Fibroblast of skin of abdomen (primary cell): ENCODE results near the gene NUP205. TPM values are rescaled to one million over a fixed set of nuclear protein-coding genes. Genes with fewer than 3 reads are reported as not detected.

Source experiments
- DNase-seq: peaks from one replicate; pipeline ENCODE4 v3.0.0-alpha.2; 2013
- polyA plus RNA-seq, 2 experiments: library from polyadenylated mRNA; unstranded; fragments of 120-200 nt; gene quantifications; one replicate each; pipeline ENCODE4 v1.2.1, GENCODE V29; 2013; ENCODE audit not compliant: insufficient read length in 2 of 2

Gene NUP205, protein sequence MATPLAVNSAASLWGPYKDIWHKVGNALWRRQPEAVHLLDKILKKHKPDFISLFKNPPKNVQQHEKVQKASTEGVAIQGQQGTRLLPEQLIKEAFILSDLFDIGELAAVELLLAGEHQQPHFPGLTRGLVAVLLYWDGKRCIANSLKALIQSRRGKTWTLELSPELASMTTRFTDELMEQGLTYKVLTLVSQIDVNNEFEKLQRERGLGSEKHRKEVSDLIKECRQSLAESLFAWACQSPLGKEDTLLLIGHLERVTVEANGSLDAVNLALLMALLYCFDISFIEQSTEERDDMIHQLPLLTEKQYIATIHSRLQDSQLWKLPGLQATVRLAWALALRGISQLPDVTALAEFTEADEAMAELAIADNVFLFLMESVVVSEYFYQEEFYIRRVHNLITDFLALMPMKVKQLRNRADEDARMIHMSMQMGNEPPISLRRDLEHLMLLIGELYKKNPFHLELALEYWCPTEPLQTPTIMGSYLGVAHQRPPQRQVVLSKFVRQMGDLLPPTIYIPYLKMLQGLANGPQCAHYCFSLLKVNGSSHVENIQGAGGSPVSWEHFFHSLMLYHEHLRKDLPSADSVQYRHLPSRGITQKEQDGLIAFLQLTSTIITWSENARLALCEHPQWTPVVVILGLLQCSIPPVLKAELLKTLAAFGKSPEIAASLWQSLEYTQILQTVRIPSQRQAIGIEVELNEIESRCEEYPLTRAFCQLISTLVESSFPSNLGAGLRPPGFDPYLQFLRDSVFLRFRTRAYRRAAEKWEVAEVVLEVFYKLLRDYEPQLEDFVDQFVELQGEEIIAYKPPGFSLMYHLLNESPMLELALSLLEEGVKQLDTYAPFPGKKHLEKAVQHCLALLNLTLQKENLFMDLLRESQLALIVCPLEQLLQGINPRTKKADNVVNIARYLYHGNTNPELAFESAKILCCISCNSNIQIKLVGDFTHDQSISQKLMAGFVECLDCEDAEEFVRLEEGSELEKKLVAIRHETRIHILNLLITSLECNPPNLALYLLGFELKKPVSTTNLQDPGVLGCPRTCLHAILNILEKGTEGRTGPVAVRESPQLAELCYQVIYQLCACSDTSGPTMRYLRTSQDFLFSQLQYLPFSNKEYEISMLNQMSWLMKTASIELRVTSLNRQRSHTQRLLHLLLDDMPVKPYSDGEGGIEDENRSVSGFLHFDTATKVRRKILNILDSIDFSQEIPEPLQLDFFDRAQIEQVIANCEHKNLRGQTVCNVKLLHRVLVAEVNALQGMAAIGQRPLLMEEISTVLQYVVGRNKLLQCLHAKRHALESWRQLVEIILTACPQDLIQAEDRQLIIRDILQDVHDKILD (N-terminal part only)
- 38.8 TPM for polyA plus RNA-seq (2013, experiment 1 of 2; ENCODE audit: insufficient read length)
- 35.7 TPM for polyA plus RNA-seq (2013, experiment 2 of 2; ENCODE audit: insufficient read length)

DNA sequence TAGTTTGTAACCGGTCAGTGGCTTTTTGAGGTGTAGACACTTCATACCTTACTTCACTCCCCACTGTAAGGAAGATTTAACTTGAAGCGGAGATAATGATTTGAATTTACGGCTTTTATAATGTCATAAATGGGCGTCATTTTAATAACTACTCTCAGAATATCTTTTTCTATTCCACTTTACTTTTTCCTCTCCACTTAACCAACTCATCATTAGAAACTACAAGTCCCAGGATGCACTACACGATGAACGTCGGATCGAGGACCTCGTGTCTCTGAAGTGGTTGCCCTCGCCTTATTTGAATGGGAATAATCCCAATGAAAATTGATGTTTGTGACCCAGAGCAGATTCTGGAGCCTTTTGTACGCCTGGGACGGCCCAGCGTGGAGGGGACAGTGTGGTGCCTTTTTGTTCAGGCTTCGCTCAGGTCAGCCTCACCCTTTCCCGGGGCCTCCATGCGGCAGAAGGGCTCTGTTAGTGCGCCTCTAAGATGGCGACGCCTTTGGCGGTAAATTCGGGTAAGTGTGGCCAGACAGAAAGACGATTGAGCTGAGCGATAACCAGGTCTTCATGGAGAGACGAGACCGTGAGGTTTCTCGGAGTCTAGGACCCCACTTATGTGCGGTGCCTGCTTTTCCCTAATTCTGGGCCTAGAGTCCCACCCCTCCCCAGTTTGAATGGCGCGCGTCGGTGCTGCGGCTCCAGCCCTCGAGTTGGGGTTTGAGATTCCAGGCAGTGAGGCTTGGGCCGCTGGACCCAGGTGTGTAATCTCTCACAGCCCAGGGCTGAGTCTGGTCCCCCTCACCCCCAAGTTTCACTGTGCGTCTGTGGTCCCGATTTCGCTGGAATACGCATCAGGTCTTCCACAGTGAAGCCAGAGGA, at the start of gene NUP205:
Gene NUP205, plus strand, starts transcription at position 463 of the 882 bp plus-strand sequence. Its CDS starts 28 bp downstream, at position 491.
- peak; percentile 81 for DNase-seq

DNA sequence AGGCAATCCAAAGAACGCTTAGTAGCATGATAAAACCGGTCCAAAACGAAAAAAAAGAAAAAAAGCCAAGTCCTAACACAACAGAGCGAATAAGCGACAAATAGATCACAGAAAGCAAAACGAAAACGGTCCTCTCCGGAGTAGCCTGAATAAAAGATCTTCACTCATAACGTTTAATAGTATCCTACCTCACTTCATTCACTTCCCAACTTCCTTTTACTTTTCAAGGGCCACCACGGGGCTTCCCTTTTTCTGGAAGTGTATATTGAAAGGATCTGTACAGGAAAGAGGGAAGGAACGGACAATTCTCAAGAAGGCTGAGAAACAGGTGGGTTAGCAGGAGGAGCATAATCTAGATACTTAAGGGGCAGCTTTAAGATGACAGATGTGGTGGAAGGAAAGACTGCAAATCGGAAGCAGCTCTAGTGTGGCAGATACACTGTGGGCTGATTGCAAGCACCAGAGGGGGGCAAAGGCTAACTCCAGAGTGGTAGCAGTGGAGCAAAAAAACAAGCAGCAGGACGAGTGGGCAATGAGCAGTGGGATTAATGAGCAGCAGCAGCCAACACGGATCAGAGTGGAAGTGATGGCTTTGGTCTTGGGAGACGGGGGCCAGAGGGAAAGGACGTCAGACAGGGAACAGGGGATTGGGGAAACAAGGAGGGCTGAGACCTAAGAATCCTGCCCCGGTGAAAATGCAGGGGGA, 48.7 kb upstream of the NUP205 start:
- peak; percentile 15 for DNase-seq

DNA sequence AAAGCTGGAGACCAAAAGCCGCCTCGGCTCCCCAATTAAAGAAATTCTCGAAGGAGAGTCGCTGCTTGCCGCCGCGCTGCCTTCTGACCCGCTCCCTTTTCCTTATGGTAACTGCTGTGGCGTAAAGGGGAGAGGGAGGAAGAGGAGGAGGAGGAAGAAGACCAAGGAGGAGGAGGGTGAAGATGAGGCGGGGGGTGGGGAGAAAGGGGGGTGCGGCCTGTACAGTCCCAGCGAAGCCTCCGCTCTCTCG, 48.2 kb upstream of the NUP205 start:
- DNase-seq = no peak

DNA sequence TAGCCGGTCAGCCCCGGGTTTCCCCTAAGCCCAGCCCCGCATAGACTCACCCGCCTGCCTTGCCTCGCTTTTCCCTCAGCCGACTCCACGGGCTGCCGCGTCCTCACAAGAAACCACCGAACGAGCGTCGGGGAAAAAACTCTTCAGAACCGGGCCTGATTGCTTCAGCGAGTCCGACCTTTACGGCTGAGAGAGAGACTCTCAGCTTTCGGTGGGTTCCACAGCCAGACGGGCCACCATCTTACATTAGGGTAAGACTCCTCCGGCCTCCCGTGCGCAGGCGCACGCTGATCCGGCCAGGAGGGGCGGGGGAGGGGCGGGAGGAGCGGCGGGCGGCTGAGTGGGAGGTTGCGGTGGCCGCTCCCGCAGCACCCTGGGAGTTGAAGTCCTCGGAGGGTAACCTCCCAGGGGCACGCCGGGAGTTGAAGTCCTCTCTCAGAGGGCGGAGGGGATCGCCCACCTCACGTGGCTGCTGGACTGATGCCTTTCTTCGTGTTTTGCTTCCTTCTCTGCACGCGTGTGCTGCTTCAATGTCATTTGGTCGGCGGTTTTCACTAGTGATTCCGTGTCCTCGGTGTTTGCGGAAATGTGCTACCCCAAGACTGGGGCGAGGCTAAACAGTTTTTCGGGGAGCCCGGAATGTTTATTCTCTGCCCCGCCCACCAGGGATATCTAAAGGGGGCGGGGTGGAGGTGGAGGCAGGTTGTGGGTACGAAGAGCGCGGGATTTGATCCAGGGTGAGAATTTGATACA, 47.7 kb upstream of the NUP205 start, which contains the start of gene CNOT4:
Gene CNOT4, minus strand, starts transcription at position 264 of the 753 bp plus-strand sequence. CDS start 71,771 bp downstream, outside the sequence.
- peak; percentile 95 for DNase-seq

DNA sequence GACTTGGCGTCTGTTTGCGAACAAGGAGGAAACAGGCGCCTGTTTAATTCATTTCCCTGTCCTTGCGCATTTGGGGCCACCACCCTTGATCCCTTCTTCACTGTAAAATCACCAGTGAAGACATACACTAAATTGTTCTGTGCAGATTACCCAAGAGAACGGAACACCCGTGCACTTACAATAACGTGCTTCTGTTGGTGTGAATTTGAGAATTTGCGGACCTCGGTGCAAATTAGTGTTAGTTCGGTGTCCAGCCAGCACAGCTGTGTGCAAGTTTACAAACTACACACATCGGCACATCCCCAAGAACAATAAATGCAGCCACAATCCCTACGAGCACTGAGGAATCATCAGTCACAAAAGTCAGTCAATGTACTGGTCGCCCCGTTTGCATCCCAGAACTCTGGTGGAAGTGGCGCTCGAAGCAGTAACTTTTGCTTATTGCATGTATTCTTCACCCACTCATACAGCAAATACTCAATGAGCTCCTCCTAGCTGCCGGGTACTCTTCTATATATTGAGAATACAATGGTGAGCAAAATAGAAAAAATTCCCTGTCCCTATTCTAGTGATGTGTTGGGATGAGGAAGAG, 47.0 kb upstream of the NUP205 start:
- DNase-seq = peak; percentile 23

DNA sequence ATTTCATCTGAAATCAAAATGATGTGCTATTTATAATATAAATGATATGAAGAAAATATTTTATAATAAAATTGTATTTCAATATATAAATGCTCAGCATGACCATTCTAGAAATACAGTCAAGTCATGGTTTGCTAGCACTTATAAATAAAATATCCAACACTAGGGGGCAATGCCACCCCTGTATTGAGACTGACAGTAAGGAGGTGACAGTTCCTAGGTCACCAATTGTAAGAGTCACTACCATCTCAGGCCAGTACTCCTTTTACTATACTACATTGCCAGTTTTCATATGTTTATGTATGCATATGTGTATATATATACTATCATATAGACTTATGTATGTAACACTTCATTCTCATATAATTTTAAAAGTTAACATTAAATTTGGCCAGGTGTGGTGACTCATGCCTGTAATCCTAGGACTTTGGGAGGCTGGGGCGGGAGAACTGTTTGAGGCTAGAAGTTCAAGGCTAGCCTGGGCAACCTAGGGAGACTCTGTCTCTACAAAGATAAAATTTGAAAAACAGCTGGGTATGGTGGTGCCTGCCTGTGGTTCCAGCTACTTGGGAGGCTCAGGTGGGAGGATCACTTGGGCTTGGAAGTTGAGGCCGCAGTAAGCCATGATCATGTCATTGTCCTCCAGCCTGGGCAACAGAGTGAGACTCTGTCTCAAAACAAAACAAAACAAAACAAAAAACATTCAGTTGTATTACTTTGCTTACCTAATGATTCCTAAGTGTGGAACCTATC, 45.4 kb upstream of the NUP205 start:
- peak; percentile 28 for DNase-seq

DNA sequence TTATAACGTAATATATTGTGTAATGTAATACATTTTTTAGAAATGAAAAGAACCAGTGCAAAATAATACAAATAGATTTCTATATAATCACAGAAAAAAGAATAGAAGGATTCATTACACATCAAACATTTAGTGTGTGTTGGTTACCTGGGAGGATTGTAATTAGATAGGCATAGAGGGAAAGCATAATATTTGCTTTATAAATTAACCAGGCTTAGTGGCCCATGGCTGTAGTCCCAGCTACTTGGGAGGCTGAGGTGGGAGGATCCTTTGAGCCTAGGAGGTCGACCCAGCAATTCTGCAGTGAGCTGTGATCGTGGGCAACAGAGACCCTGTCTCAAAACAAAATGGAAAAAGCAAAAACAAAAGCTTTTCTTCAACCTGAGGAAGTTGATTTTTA, 42.9 kb upstream of the NUP205 start:
- no peak for DNase-seq

DNA sequence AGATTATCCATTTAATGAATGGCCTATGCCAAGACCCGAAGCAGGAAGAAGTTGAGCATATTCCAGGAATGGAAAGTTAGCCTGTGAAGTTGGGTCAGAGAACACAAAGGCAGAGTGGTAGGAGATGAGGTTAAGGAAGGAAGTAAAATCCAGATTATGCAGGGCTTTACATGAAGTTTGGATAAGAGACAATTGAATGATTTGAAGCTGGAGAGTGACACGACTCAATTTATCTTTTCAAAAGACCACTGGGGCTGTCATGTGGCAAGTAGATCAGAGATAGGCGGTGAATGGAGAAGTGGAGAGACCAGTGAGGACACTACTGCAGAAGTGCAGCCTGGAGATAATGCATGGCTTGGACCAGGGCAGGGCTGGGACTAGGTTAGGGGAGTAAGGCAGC, 40.7 kb upstream of the NUP205 start:
- no peak for DNase-seq

DNA sequence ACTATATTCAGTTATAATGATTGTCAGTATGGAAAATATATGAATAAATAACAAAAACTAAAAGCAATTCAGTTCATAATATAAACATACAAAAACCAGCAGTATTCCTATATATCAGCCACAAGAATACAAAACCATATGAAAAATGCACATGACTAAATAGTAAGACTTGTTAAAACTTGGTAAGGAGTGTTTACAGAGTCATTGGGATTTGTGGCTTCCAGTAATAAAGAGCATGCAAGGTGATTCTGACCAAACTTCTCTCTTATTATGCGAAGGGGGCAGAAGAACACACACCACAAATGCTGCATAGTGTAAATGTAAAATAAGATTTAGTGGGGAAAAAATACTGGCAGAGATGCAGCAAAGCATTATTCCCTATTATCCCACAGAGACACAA, 39.0 kb upstream of the NUP205 start:
- DNase-seq = no peak

DNA sequence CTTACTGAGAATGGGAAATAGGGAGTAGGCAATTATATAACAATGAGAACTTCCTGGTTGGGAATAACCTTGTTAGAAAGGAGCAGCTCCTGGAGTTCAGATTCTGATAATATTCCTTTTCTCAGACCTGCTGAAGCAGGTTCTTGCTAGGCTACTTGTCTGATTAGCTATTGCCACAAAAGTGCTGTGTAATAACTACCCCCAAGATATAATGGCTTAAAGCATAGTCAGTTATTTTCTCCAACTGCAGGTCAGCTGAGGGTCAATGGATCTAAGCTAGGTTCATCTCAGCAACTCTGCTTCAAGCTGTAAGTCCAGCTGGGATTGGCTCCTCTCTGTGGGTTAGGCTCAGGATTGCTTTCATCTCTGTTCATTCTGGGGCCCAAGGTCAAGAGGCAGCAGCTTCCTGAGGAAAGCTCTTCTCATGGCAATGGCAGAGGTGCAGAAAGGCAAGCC, 38.5 kb upstream of the NUP205 start:
- no peak for DNase-seq

DNA sequence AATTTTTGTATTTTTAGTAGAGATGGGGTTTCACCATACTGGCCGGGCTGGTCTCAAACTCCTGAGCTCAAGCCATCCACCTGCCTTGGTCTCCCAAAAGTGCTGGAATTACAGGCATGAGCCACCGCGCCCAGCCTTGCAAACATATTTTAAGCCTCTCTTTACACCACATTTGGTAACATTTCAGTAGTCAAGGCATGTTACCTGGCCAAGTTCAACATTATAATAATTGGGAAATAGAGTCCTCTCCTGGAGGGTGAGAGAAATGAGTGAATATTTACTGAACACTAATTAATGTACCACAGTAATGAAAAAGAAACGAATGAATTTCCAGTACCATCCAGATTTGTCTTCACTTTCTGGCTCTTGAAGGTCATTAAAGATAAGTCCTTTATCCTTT, 37.8 kb upstream of the NUP205 start:
- no peak for DNase-seq

DNA sequence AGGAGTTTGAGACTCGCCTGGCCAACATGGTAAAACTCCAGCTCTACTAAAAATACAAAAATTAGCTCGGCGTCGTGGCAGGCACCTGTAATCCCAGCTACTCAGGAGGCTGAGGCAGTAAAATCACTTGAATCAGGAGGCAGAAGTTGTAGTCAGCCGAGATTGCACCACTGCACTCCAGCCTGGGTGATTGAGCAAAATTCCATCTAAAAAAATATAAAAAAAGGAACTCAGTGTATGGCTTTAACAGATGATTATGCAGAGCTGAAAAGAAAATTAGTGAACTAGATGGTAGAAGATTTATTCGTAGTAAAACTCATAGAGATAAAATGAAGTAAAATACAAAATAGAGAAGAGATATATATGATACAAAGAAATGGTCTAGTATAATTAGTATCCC, 35.2 kb upstream of the NUP205 start:
- no peak for DNase-seq

DNA sequence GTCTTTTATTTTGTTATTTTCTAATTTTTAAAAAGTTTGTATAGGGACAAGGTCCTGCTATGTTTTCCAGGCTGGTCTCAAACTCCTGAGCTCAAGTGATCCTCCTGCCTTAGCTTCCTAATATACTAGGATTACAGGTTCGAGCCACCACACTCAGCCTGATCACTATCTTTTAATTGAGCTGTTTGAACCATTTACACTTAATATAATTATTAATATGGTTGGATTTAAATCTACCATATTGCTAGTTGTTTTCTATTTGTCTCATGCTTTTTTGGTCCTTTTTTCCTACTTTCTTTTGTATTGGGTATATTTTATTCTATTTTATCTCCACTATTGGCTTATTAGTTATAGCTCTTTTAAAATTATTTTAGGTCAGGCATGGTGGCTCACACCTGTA, 34.6 kb upstream of the NUP205 start:
- DNase-seq = no peak

DNA sequence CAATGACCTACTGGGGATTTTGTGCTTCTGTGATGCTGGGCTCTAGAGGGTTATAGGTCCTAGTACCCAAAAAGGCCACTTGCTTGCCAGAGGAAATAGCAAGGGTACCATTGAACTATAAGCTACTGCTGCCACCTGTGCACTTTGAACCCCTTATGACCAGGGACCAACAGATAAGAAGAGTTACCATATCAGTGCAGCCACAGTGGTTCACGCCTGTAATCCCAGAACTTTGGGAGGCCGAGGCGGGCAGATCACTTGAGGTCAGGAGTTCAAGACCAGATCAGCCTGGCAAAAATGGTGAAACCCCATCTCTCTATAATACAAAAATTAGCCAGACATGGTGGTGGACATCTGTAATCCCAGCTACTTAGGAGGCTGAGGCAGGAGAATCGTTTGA, 32.3 kb upstream of the NUP205 start:
- no peak for DNase-seq

DNA sequence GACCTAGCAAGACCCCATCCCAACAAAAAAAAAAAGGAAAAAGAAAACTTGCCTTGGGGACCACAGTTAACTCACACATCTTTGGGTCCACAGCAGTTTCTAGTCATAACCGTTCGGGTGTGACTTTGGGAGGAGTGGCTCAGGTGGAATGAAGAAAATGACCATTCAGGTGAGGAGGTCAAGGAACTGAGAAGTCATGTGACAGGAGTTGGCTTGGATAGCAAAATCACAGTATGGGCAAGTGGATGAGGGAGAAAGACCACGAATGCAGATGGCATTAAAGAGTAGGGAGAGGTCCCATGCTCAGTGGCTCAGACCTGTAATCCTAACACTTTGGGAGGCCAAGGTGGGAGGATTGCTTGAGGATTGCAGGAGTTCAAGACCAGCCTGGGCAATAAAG, 30.7 kb upstream of the NUP205 start:
- DNase-seq = no peak

DNA sequence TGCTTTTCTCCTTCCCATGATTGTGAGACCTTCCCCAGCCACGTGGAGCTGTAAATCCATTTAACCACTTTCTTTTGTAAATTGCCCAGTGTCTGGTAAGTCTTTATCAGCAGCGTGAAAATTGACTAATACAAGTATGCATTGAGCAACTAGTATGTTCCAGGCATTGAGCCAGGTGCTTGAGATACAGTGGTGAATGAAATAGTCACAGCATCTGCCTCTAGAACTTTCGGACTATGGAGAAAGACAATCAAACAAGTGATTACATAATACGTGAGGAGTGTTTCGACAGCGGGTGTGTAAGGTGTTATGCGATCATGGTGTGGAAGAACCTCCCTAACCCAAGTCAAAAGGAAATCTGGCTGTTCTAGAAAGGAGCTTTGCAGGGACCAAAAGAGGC, 21.6 kb upstream of the NUP205 start:
- peak; percentile 30 for DNase-seq

DNA sequence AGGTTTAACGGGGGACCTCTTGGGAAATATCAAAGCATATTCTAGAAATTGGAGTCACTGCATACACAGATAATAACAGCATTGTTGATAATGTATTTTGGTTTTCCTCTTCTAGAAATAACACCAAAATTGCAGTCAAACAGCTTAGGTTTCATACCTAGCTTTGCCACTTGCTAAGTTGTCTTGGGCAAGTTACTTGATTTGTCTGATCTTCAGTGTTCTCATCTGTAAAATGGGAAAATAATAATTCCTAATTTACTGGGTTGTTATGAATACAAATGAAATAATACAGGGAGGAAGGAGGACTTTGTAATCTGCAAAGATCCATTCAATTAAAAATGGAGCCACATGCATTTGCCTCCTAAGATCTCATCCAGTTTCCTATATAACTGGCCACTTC, 20.3 kb upstream of the NUP205 start:
- DNase-seq = no peak

DNA sequence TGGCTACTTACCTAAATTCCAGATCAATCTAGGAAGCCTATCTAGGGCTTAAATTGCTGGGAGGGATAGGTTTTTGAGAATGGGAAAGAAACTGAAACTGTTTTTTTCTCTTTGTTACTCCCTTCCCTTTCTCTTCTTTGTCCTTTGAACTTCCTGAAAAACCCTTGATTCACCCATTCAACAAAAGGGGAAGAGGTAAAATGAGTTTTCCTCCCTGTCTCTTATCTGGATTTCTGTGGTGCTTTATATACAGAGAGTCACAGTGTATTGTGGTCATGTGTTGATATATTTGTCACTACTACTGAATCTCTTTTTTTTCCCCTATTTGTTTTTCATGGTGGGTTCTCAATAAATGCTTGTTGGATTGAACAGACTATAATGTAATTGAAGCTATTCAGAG, 19.8 kb upstream of the NUP205 start:
- DNase-seq = no peak

DNA sequence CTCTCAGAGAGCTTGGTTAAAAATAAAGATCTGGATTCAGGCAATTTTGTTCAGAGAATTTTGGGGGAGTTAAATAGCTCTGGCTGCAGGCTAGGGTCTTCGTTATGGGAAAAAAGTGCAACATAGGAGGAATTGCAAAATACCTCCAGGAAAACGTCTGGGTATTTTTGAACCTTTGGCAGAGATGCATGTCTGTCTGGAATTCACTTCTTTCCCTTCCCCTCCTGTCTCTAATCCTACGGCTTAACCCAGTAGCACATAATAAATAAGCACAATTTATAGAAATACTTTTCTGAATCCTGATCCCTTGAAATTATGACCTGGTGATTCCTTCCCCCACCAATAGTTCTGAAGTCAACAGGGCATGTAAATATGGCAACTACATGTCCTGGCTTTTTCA, 19.3 kb upstream of the NUP205 start:
- no peak for DNase-seq
